Central memory CD4-positive, alpha-beta T cell (primary cell): ENCODE measurements around the gene C14orf93.
A peak's percentile ranks its signal among the peaks of the same experiment; 100 is the strongest.
"Not testable (repeated sequence)": the region's sequence is repeated elsewhere in the genome, so short reads cannot be mapped to it uniquely, and the experiment has no call there.

Experiments
- DNase-seq: peaks from one replicate; pipeline ENCODE4 v3.0.0; 2022

C14orf93 gene

GRCh38 chr14:23020143-23021128 is 10.5 kb upstream of the C14orf93 start:
- DNase-seq, result no peak

- no peak for DNase-seq
Measured at GRCh38 chr14:23018107-23018506, 8.2 kb upstream of the C14orf93 start.

GRCh38 chr14:23017091-23017490 is 7.1 kb upstream of the C14orf93 start:
- no peak for DNase-seq

GRCh38 chr14:23015618-23016017 is 5.7 kb upstream of the C14orf93 start:
- DNase-seq, result no peak

GRCh38 chr14:23013749-23014054 is 3.8 kb upstream of the C14orf93 start:
- DNase-seq, result not testable (repeated sequence)

GRCh38 chr14:23013054-23013748 is 3.3 kb upstream of the C14orf93 start:
- DNase-seq, result no peak

- DNase-seq, result no peak
Measured at GRCh38 chr14:23009483-23009938, 432 bp downstream of the C14orf93 start.

GRCh38 chr14:23008831-23009230 is 1.1 kb downstream of the C14orf93 start:
- DNase-seq, result no peak

- DNase-seq, result peak; percentile 99
Measured at GRCh38 chr14:23006544-23007419, 3.2 kb downstream of the C14orf93 start.

GRCh38 chr14:23006188-23006534 is 3.8 kb downstream of the C14orf93 start:
- no peak for DNase-seq

GRCh38 chr14:23005451-23006187 is 4.3 kb downstream of the C14orf93 start:
- DNase-seq, result no peak

GRCh38 chr14:23004274-23004673 is 5.7 kb downstream of the C14orf93 start:
- DNase-seq, result not testable (repeated sequence)

GRCh38 chr14:23002592-23002991 is 7.4 kb downstream of the C14orf93 start:
- no peak for DNase-seq

- no peak for DNase-seq
Measured at GRCh38 chr14:23000860-23001259, 9.1 kb downstream of the C14orf93 start.

- DNase-seq, result no peak
Measured at GRCh38 chr14:22998329-22999012, 11.5 kb downstream of the C14orf93 start.

- DNase-seq, result no peak
Measured at GRCh38 chr14:22997676-22998323, 12.1 kb downstream of the C14orf93 start.

GRCh38 chr14:22996768-22997654 is 12.9 kb downstream of the C14orf93 start:
- DNase-seq, result no peak

- no peak for DNase-seq
Measured at GRCh38 chr14:22995889-22996625, 13.9 kb downstream of the C14orf93 start.

- DNase-seq, result no peak
Measured at GRCh38 chr14:22994762-22995275, 15.1 kb downstream of the C14orf93 start.
